Measurements from ENCODE around the gene ECI1. TPM values are rescaled to one million over a fixed set of nuclear protein-coding genes. Genes with fewer than 3 reads are reported as not detected.
A peak's percentile ranks its signal among the peaks of the same experiment; 100 is the strongest.
"Not testable (repeated sequence)": the region's sequence is repeated elsewhere in the genome, so short reads cannot be mapped to it uniquely, and the experiment has no call there.

Gene ECI1
- total RNA-seq, 1 donor from 2014 or later, result 81.7 TPM

DNA sequence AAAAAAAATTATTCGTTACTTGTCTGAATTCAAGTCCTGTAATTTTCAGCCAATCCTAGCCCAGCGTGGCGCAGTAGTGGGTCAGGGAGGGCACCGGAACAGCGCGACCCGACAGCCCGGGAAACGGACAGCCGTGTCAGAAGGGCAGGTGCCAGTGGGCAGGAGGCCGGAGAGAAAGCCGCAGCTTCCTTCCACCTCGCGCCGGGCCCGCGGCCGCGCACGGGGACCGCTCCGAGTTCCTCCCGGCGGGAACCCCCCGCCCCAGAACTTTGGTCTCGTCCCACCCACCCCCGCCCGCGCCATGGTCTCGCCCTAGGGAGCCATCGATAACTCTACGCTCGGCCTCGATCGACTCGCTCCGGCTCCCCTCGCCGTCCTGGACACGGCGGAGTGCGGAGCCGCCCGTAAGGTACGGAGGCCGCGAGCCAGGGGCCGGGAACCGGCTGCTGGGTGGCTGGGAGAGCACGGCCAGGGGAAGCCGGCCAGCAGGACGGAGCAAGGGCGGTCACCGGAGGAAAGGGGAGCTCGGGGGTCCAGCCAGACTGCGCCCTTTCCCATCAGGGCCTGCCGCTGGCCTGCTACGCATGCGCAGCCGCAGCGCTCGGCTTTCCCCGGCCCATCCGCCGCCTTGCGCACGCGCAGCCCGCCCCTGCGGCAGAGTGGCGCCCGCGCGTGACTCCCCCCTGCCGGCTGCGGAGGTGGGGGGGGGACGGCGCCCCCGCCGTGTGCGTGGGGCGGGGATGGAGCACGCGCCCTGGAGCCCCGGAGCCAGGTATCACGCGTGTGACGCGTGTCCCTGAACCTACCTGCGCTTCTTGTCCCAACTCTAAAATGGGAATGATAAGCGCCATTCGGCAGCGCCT is 46.1 kb downstream of the ECI1 start, which contains the start of gene MLST8:
TSS of gene MLST8 (plus strand) at position 351 of the 863 bp plus-strand sequence. CDS start 632 bp downstream, outside the sequence.
- H3K27me3 ChIP-seq (ENCODE audit: control insufficient read depth, insufficient read depth, low read length), result no peaks in the 10 kb centered on the region
- TF ChIP-seq, protein P1, sequence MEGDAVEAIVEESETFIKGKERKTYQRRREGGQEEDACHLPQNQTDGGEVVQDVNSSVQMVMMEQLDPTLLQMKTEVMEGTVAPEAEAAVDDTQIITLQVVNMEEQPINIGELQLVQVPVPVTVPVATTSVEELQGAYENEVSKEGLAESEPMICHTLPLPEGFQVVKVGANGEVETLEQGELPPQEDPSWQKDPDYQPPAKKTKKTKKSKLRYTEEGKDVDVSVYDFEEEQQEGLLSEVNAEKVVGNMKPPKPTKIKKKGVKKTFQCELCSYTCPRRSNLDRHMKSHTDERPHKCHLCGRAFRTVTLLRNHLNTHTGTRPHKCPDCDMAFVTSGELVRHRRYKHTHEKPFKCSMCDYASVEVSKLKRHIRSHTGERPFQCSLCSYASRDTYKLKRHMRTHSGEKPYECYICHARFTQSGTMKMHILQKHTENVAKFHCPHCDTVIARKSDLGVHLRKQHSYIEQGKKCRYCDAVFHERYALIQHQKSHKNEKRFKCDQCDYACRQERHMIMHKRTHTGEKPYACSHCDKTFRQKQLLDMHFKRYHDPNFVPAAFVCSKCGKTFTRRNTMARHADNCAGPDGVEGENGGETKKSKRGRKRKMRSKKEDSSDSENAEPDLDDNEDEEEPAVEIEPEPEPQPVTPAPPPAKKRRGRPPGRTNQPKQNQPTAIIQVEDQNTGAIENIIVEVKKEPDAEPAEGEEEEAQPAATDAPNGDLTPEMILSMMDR (IDR thresholded peaks at IDR 0.05; ENCODE audit: insufficient read depth, low read length, poor library complexity, severe bottlenecking), result no peak
- H3K4me3 ChIP-seq (ENCODE audit: low read depth, low read length), result peak within 1 kb of the TSS; percentile 83
- DNase-seq (ENCODE audit: low read depth), result no peak
- H3K36me3 ChIP-seq (ENCODE audit: control insufficient read depth, insufficient read depth, low read length), result no peaks in the 10 kb centered on the region

DNA sequence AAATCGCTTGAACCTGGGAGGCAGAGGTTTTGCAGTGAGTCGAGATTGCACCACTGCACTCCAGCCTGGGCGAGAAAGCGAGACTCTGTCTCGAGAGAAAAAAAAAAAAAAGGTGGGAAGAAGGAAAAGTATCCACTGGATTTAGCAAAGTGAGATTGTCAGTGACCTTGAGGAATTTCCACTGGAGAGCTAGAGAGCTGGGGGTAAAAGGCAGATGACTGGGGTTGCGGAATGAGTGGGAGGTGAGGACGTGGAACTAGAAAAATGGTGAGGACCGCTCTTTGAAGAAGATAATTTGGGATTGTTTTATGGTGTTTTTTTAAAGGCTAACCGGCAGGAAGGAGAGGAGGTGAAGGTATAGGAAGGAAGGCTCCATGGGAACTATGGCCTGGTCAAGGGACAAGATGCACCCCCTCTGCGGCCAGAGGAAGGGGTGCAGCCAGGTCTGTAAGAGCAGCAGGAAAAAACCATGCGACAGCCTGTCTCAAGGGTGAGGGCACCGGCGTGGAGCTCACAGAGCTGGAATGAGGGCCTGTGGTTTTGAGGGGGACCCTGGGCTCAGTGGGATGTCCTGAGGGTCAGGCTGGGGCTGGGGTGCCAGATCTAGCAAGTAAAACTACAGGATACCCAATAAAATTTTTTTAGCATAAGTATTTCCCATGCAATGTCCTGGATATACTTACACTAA is 46.8 kb downstream of the ECI1 start:
- Histone ChIP-seq H3K36me3 (ENCODE audit: control insufficient read depth, insufficient read depth, low read length) (no peaks in the 10 kb centered on the region), H3K4me3 (ENCODE audit: low read depth, low read length) (peak overlapping the region; percentile 83), H3K27me3 (ENCODE audit: control insufficient read depth, insufficient read depth, low read length) (peaks cover 7% of the 10 kb centered on the region)
- TF ChIP-seq, protein P1 (IDR thresholded peaks at IDR 0.05; ENCODE audit: insufficient read depth, low read length, poor library complexity, severe bottlenecking), result no peak
- no peak for DNase-seq (ENCODE audit: low read depth)

DNA sequence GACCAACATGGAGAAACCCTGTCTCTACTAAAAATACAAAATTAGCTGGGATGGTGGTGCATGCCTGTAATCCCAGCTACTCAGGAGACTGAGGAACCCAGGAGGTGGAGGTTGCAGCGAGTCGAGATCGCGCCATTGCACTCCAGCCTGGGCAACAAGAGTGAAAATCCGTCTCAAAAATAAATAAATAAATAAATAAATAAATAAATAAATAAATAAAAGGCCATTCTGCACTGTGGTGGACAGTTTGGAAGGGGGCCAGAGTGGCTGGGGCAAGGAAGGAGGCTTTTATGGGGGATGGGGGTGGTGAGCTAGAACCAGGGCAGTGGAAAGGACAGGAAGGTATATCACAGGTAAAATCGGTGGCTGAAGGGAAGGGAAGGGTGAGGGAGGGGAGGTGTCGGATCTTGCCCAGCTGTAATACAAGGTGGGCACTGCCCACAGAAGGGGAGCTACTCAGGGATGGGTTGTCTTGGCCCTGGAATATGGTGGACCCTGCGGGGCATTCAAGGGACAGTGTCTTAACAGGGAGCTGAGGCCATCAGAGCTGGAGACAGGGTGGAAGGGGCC is 48.2 kb downstream of the ECI1 start:
- DNase-seq (ENCODE audit: low read depth); H3K4me3 ChIP-seq (ENCODE audit: low read depth, low read length); H3K36me3 ChIP-seq (ENCODE audit: control insufficient read depth, insufficient read depth, low read length): not testable (repeated sequence)
- peaks cover 18% of the 10 kb centered on the region for H3K27me3 ChIP-seq (ENCODE audit: control insufficient read depth, insufficient read depth, low read length)

DNA sequence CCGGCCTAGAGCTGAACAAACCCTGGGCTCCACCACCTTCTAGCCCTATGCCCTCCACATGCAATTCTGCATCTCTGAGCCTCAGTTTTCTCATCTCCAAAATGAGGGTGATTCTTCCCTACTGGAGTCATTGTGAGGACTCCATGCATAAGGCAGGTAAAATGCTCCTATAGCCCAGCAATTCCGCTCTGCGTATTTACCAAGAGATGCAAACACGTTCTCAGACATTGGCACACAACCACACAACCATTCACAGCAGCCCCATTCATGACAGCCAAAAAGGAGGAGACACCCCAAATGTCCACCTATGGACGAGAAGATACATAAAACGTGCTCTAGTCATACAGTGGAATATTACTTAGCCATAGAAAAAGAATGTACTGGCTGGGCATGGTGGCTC is 51.1 kb downstream of the ECI1 start:
- peaks cover 37% of the 10 kb centered on the region for H3K27me3 ChIP-seq (ENCODE audit: control insufficient read depth, insufficient read depth, low read length)
- no peak for DNase-seq (ENCODE audit: low read depth)
- TF ChIP-seq, protein P1 (IDR thresholded peaks at IDR 0.05; ENCODE audit: insufficient read depth, low read length, poor library complexity, severe bottlenecking), result no peak

DNA sequence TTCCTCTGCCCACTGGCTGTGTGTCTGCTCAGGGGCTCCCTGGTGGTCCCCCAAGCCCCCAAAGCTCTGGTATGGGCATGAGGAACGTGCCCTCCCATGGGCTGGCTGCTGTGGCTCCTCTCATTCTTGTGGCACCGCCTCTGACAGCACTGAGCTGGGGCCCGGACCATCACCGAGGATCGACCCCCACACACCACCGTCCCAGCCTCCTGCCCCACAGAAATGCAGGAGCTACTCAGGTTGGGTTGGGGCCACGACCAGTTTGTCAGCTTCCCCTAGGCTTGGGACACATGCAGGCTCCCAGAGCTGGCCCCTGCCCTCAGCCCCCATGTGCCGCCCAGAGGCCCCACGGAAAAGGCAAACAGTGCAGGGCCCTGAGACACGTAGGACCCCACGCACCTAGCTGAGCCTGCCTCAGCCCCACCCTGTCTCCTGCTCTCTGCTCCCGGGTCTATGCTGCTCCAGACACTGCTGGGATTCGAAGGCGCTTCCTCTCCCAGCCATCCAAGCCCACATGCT is 51.7 kb downstream of the ECI1 start:
- TF ChIP-seq, protein P1 (IDR thresholded peaks at IDR 0.05; ENCODE audit: insufficient read depth, low read length, poor library complexity, severe bottlenecking), result no peak
- no peaks in the 10 kb centered on the region for H3K36me3 ChIP-seq (ENCODE audit: control insufficient read depth, insufficient read depth, low read length)
- no peak for DNase-seq (ENCODE audit: low read depth)
- H3K27me3 ChIP-seq (ENCODE audit: control insufficient read depth, insufficient read depth, low read length), result peaks cover 43% of the 10 kb centered on the region
- H3K4me3 ChIP-seq (ENCODE audit: low read depth, low read length), result no peak overlapping the region

More for the DNA sequence above, 51.1 kb downstream of the ECI1 start:
- Histone ChIP-seq H3K36me3 (ENCODE audit: control insufficient read depth, insufficient read depth, low read length) (no peaks in the 10 kb centered on the region), H3K4me3 (ENCODE audit: low read depth, low read length) (no peak overlapping the region)

DNA sequence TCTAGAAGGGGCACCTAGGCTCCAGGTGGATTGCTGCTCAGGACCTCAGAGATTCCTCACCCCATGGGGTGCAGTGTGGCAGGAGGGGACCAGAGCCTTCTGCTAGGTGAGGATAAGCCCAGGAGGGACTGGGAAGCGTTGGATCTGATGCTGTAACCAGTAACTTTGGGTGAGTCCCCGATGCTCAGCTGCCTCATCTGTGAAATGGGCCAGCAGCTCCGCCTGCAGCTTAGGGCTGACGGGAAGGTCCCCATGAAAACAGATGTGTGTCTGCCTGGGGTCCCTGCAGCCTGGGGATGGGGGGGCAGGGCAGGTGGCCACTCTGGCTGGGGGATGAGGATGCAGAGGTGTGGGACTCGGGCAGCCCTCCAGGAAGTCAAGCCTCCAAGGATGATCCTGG is 52.3 kb downstream of the ECI1 start:
- Histone ChIP-seq H3K36me3 (ENCODE audit: control insufficient read depth, insufficient read depth, low read length) (no peaks in the 10 kb centered on the region), H3K4me3 (ENCODE audit: low read depth, low read length) (no peak overlapping the region), H3K27me3 (ENCODE audit: control insufficient read depth, insufficient read depth, low read length) (peaks cover 49% of the 10 kb centered on the region)
- DNase-seq (ENCODE audit: low read depth), result no peak
- TF ChIP-seq, protein P1 (IDR thresholded peaks at IDR 0.05; ENCODE audit: insufficient read depth, low read length, poor library complexity, severe bottlenecking), result no peak
